ENCODE results near the gene HNRNPD. TPM values are rescaled to one million over a fixed set of nuclear protein-coding genes. Genes with fewer than 3 reads are reported as not detected.
A peak's percentile ranks its signal among the peaks of the same experiment; 100 is the strongest.
"Not testable (repeated sequence)": the region's sequence is repeated elsewhere in the genome, so short reads cannot be mapped to it uniquely, and the experiment has no call there.

The HNRNPD gene
- total and polyA plus RNA-seq, 2 of the 13 experiments (the other 11 are each of a cell fraction or from before 2014, with no cell fraction given) = 64.0 to 69.7 TPM

DNA sequence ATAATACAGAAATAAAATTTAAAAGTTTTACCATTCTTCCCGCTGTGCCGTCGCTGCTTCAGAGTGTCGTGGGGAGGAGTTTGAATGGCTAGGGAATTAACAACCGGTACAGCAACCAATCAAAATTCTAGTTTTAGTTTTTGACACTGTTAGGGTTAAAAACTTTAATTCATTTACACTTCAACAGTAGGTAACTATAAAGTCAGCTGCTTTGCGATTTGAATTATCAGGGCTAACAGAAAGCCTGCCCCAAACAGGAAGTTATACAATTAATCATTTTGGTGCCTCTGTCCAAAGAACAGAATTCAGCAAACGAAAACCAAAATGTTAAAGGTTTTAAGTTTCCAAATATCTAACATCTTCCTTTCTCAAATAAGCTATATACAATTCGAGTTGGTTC, 2.3 kb downstream of the HNRNPD start:
- in situ Hi-C loops (cut with HindIII; ENCODE audit: extremely low pct_ligation_motif_present, low pct_unique_long_range_greater_than_20kb) (no loop called here), intact Hi-C loops (cut with micrococcal nuclease; ENCODE audit: unreplicated experiment) (no loop called here)
- Histone ChIP-seq H3K27me3 (ENCODE audit: control insufficient read depth in 1 of 2, insufficient read depth in 2 of 2, low read length in 2 of 2) (peaks cover 0 to 3% of the 10 kb centered on the region in 2 experiments; a peak in 1 of 5 replicates), H3K9me3 (ENCODE audit: low read length) (no peaks in the 10 kb centered on the region), H2AFZ (ENCODE audit: low read length) (no peak overlapping the region), H3K4me1 (ENCODE audit: insufficient read depth, low read length) (peaks cover 57% of the 10 kb centered on the region), H3K79me2 (ENCODE audit: insufficient read depth, low read length) (peaks cover 86% of the 10 kb centered on the region), H4K20me1 (ENCODE audit: insufficient read depth, low read length) (peaks cover 65% of the 10 kb centered on the region), H3K4me2 (ENCODE audit: low read depth, low read length) (peak overlapping the region; percentile 87), H3K9ac (ENCODE audit: insufficient read depth, low read depth, low read length) (peak overlapping the region; percentile 98), H3K27ac (ENCODE audit: extremely low read length, insufficient read depth, low read length) (peak overlapping the region; percentile 99), H3K36me3 (replicated peaks in 1 of 2; ENCODE audit: control insufficient read depth in 1 of 2, insufficient read depth in 2 of 2, low read length in 2 of 2) (peaks cover 1 to 33% of the 10 kb centered on the region in 2 experiments; a peak in 3 of 5 replicates), H3K4me3 (replicated peaks in 1 of 3; ENCODE audit: insufficient read depth in 1 of 3, low read depth in 2 of 3, low read length in 3 of 3) (peak overlapping the region; percentile 89 to 100 (median 94))
- DNase-seq (ENCODE audit: low spot score) = no peak
- ATAC-seq = no peak
- CTCF ChIA-PET (ENCODE audit: low intra/inter-chr PET ratio, low total read pairs) = no interaction called here
- TF ChIP-seq ZNF652 (CRISPR knock-in tag; IDR thresholded peaks at IDR 0.05; ENCODE audit: borderline replicate concordance, low read depth) (0 out of 2 replicates have a peak, but pooled peaks have one; percentile 40), ZNF414 (CRISPR knock-in tag; IDR thresholded peaks at IDR 0.05) (no peak), SALL2 (CRISPR knock-in tag; IDR thresholded peaks at IDR 0.05) (no peak), ZNF251 (CRISPR knock-in tag; IDR thresholded peaks at IDR 0.05) (no peak), CREM (IDR thresholded peaks at IDR 0.05) (0 out of 2 replicates have a peak, but pooled peaks have one; percentile 12), CREM (CRISPR knock-in tag; IDR thresholded peaks at IDR 0.05) (no peak), SAP130 (CRISPR knock-in tag; IDR thresholded peaks at IDR 0.05; ENCODE audit: low read depth) (peak; percentile 21; the same call in 1 of the 2 replicates)
- POLR2A ChIA-PET = interaction anchor here (1.3 to 2.8 kb wide), 2 partner anchors 11 to 58 kb away, joined by 5 to 9 read pairs; no protein-coding TSS in a partner anchor
- under 1% methylated on average over 8 of the region's 8 CpGs for WGBS (ENCODE audit: low lambda C conversion rate)
- BruUV-seq (replicated peaks) = no TSS peak
- FAIRE-seq = no peak

DNA sequence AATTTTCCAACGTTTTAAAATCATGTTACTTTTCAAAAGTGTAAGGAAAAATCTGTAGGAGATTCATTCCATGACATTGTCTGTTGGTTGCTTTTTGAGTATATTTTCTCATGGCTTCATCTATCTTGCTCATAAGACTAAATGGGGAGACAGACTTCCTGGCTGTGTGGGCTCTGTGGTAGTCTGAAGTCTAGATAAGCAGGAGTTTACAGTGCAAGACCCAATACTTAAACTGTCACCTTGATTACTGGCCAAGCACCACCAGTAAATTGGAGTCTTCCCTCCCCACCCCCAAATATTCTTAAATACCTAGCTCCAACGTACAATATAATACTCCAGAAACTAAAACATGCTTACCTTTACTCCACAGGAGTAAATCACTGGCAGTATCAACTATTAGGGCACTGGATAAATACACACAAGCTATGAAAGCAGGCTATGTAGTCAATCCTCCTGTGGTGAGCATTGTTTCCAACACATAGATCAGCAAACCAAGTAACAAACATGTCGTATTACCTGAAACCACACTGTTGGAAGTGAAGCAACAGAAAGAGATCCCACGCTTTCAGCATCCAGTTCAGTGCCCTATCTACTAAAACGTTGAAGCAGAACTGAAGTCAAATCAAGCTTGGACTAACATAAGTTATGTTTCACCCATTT, 6.2 kb downstream of the HNRNPD start:
- no peak for TF ChIP-seq TCF12 (IDR thresholded peaks at IDR 0.05)
- TF ChIP-seq TCF12 (CRISPR knock-in tag; IDR thresholded peaks at IDR 0.05) = no peak
- TF ChIP-seq MEF2D (CRISPR knock-in tag; IDR thresholded peaks at IDR 0.05) = no peak
- TF ChIP-seq POLR2AphosphoS5 (IDR thresholded peaks at IDR 0.05; ENCODE audit: low read depth, low read length) = 0 out of 2 replicates have a peak, but pooled peaks have one; percentile 18
- TF ChIP-seq TCF7 (IDR thresholded peaks at IDR 0.05; ENCODE audit: low read depth) = no peak
- TF ChIP-seq POLR2A (IDR thresholded peaks at IDR 0.05; ENCODE audit: insufficient read depth in 1 of 2, low read depth in 2 of 2, low read length in 2 of 2) = 0 out of 4 replicates have a peak, but pooled peaks of 1 of the 2 experiments have one; percentile 21
- in situ Hi-C loops (cut with HindIII; ENCODE audit: extremely low pct_ligation_motif_present, low pct_unique_long_range_greater_than_20kb) (no loop called here), intact Hi-C loops (cut with micrococcal nuclease; ENCODE audit: unreplicated experiment) (no loop called here)
- Histone ChIP-seq H3K9me3 (ENCODE audit: low read length) (no peaks in the 10 kb centered on the region), H3K36me3 (replicated peaks in 1 of 2; ENCODE audit: control insufficient read depth in 1 of 2, insufficient read depth in 2 of 2, low read length in 2 of 2) (peaks cover 3 to 51% of the 10 kb centered on the region in 2 experiments), H2AFZ (ENCODE audit: low read length) (no peak overlapping the region), H3K79me2 (ENCODE audit: insufficient read depth, low read length) (peaks cover 99% of the 10 kb centered on the region), H3K4me3 (replicated peaks in 1 of 3; ENCODE audit: insufficient read depth in 1 of 3, low read depth in 2 of 3, low read length in 3 of 3) (no peak overlapping the region; a peak in 1 of 6 replicates), H3K27ac (ENCODE audit: extremely low read length, insufficient read depth, low read length) (no peak overlapping the region), H4K20me1 (ENCODE audit: insufficient read depth, low read length) (peaks cover 98% of the 10 kb centered on the region), H3K9ac (ENCODE audit: insufficient read depth, low read depth, low read length) (no peak overlapping the region), H3K4me1 (ENCODE audit: insufficient read depth, low read length) (peaks cover 82% of the 10 kb centered on the region), H3K27me3 (ENCODE audit: control insufficient read depth in 1 of 2, insufficient read depth in 2 of 2, low read length in 2 of 2) (peaks cover 0 to under 1% of the 10 kb centered on the region in 2 experiments; a peak in 1 of 5 replicates), H3K4me2 (ENCODE audit: low read depth, low read length) (peak overlapping the region; percentile 87)
- POLR2A ChIA-PET = interaction anchor here (1.8 kb wide), 1 partner anchor 61 kb away, joined by 6 read pairs; no protein-coding TSS in a partner anchor
- WGBS (ENCODE audit: low lambda C conversion rate) = 82% methylated on average over 5 of the region's 5 CpGs
- no peak for DNase-seq (ENCODE audit: low spot score)
- no TSS peak for BruUV-seq (replicated peaks)
- ATAC-seq = no peak
- CTCF ChIA-PET (ENCODE audit: low intra/inter-chr PET ratio, low total read pairs) = no interaction called here
- peak; percentile 47 for FAIRE-seq

- H3K27me3 ChIP-seq (ENCODE audit: control insufficient read depth in 1 of 2, insufficient read depth in 2 of 2, low read length in 2 of 2); H3K27ac ChIP-seq (ENCODE audit: extremely low read length, insufficient read depth, low read length); intact Hi-C loops (cut with micrococcal nuclease; ENCODE audit: unreplicated experiment); BruUV-seq (replicated peaks); ATAC-seq; H2AFZ ChIP-seq (ENCODE audit: low read length); H3K9me3 ChIP-seq (ENCODE audit: low read length); FAIRE-seq; H3K4me3 ChIP-seq (replicated peaks in 1 of 3; ENCODE audit: insufficient read depth in 1 of 3, low read depth in 2 of 3, low read length in 3 of 3); H3K9ac ChIP-seq (ENCODE audit: insufficient read depth, low read depth, low read length); in situ Hi-C loops (cut with HindIII; ENCODE audit: extremely low pct_ligation_motif_present, low pct_unique_long_range_greater_than_20kb); H3K4me2 ChIP-seq (ENCODE audit: low read depth, low read length); DNase-seq (ENCODE audit: low spot score); CTCF ChIA-PET (ENCODE audit: low intra/inter-chr PET ratio, low total read pairs): not testable (repeated sequence)
- Histone ChIP-seq H4K20me1 (ENCODE audit: insufficient read depth, low read length) (peaks cover 98% of the 10 kb centered on the region), H3K4me1 (ENCODE audit: insufficient read depth, low read length) (peaks cover 92% of the 10 kb centered on the region), H3K79me2 (ENCODE audit: insufficient read depth, low read length) (peaks cover 99% of the 10 kb centered on the region), H3K36me3 (replicated peaks in 1 of 2; ENCODE audit: control insufficient read depth in 1 of 2, insufficient read depth in 2 of 2, low read length in 2 of 2) (peaks cover 3 to 51% of the 10 kb centered on the region in 2 experiments)
- WGBS (ENCODE audit: low lambda C conversion rate) = 92% methylated on average over 11 of the region's 11 CpGs
- POLR2A ChIA-PET = interaction anchor here (1.8 kb wide), 1 partner anchor 63 kb away, joined by 6 read pairs; no protein-coding TSS in a partner anchor
Measured at GRCh38 chr4:82366431-82366830, 7.4 kb downstream of the HNRNPD start.

All from HepG2 (cell line).